ENCODE results near the gene PLD4.

GRCh38 chr14:104924421-104925213 is at the start of gene PLD4:
- TF ChIP-seq SIN3A (IDR thresholded peaks at IDR 0.05; ENCODE audit: borderline replicate concordance, insufficient read depth, low read length) (no peak), TAF1 (IDR thresholded peaks at IDR 0.05; ENCODE audit: borderline replicate concordance, insufficient read depth, low read length) (no peak)
